Epithelial cell of esophagus (primary cell): ENCODE results near the gene DNMT3A.
A peak's percentile ranks its signal among the peaks of the same experiment; 100 is the strongest.

Source experiments
- DNase-seq: peaks from one replicate; pipeline ENCODE4 v3.0.0; 2010; ENCODE audit warnings: low read depth
- H3K4me3 ChIP-seq: 2 replicates; pipeline ENCODE4 v1.5.1; 2011; ENCODE audit warnings: mild to moderate bottlenecking, low read length, control low read depth
- CTCF ChIP-seq: IDR thresholded peaks from 2 replicates; pipeline ENCODE4 v1.5.1; 2011; ENCODE audit warnings: low read depth, mild to moderate bottlenecking, low read length, control low read depth, inconsistent platforms; ENCODE audit not compliant: insufficient read depth; ENCODE audit errors: missing control alignments

The DNMT3A gene

GRCh38 chr2:25358836-25359235 lies 17.1 kb upstream of the DNMT3A start:
- no peak for TF ChIP-seq CTCF

DNA sequence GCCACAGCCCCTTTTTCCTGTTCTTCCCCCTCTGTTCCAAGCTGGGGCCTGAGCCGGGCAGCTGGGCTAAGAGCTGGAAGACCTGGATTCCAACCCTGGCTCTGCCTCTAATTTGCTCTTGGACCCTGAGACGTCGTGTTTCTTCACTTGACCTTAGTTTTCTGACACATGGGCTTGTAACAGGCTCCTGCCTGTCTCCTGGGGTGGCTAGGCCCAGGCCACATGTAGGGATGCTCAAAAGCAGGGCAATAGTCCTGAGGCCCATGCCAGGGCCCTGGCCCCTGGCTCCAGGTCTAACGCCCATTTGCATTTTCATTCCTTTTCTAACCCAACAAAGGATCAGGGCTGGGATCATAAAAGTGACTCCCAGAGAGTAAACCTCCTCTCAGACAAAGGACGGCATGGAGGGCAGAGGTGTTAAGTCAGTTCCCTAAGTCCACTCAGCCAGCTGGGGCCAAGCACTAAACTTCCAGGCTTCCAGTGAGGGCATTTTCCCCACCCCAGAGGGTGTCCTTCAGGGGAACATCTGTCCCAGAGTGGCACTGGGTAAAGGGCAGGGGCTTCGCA lies 16.6 kb upstream of the DNMT3A start:
- no peak overlapping the region for H3K4me3 ChIP-seq
- TF ChIP-seq CTCF, result no peak
- DNase-seq, result no peak

More at GRCh38 chr2:25358836-25359235, 17.1 kb upstream of the DNMT3A start:
- no peak overlapping the region for H3K4me3 ChIP-seq
- DNase-seq, result no peak

DNA sequence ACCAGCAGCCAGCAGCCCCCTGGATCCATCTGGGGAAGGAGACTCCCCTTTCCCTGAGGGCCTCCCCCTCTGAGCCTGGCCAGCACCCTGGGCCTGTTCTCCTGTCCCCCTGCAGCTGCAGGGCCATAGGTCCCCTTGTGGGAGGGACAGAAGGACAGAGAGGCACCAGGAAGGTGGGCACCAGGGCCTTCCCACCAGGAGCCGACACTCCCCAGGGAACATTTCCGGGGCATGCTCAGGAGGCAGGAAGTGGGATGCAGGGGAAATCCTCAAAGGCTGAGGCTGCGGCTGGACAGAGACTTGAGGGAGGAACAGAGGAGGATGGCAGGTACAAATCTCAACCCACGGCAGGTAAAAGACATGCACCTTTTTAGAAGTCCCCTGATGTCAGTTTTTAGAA lies 14.4 kb upstream of the DNMT3A start:
- DNase-seq, result no peak
- no peak overlapping the region for H3K4me3 ChIP-seq
- TF ChIP-seq CTCF, result no peak

GRCh38 chr2:25355270-25355669 lies 13.5 kb upstream of the DNMT3A start:
- no peak overlapping the region for H3K4me3 ChIP-seq
- DNase-seq, result no peak
- TF ChIP-seq CTCF, result no peak

DNA sequence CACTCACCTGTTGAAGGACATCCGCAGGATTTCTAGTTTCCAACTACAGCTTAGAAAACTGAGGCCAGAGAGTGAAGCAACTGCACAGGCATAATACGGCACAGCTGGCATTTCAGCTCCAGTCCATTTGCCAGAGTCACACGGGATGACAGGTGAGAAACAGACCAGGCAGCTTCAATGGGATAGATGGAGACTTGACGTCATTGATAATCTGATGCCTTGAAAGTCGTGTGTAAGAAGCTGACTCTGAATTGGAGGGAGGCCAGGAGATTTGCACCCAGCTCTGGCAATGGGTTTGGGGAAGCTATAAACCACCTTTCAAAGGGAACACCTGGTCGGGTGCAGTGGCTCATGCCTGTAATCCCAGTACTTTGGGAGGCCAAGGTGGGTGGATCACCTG lies 12.4 kb upstream of the DNMT3A start:
- no peak for DNase-seq
- no peak for TF ChIP-seq CTCF
- H3K4me3 ChIP-seq, result no peak overlapping the region

GRCh38 chr2:25349397-25349796 lies 7.7 kb upstream of the DNMT3A start:
- H3K4me3 ChIP-seq, result no peak overlapping the region
- no peak for TF ChIP-seq CTCF
- peak; percentile 61 for DNase-seq

DNA sequence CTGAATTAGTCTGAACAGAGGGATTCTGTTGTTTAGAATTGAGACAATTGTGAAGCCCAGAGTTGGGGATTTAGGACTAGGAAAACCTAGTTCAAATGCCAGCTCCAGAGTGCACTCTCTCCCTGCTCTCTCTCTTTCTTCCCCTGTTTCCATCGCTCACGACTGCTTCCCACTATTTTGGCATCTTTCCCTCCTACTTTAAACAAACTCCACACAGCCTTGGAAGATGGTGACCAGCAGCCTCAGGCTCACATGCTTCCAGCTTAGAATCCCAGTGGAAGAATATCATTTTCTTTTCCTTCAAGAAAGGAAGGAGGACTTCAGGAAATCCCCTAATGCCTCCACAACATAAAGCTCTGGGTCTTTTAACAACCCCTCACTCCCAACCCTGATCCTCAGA lies 6.1 kb upstream of the DNMT3A start:
- TF ChIP-seq CTCF, result no peak
- no peak overlapping the region for H3K4me3 ChIP-seq
- no peak for DNase-seq
